Activated naive CD8-positive, alpha-beta T cell treated with anti-CD3 and anti-CD28 coated beads, Interleukin-2, amount 10 ng/mL, durations not matched to agents 7 days and 5 days (primary cell): ENCODE measurements around the gene PGD. TPM values are rescaled to one million over a fixed set of nuclear protein-coding genes. Genes with fewer than 3 reads are reported as not detected.

Source experiments
- ATAC-seq: fragments of 150-1000 bp; cut with Tn5 transposase; one replicate; pipeline ENCODE4 v1.10.0; 2021; ENCODE audit warnings: low read depth, moderate library complexity
- POLR2A ChIA-PET: fragments of 350-600 bp; sonication (Branson Sonifier 250); formaldehyde crosslinking; loops from one replicate; lab custom pipeline; 2021; ENCODE audit warnings: antibody characterized with exemption; lab: Charles Lee
- DNase-seq: peaks from one replicate; pipeline ENCODE4 v3.0.0; 2021
- H3K27ac Mint-ChIP-seq: one replicate; pipeline ENCODE4 v1.8.0; 2022; ENCODE audit warnings: mild to moderate bottlenecking, mixed read lengths
- H3K27me3 Mint-ChIP-seq: one replicate; pipeline ENCODE4 v1.8.0; 2022; ENCODE audit warnings: mild to moderate bottlenecking, moderate library complexity, mixed read lengths
- H3K36me3 Mint-ChIP-seq: one replicate; pipeline ENCODE4 v1.8.0; 2021; ENCODE audit warnings: mild to moderate bottlenecking, mixed read lengths
- H3K4me1 Mint-ChIP-seq: one replicate; pipeline ENCODE4 v1.8.0; 2021; ENCODE audit warnings: mixed read lengths
- H3K4me3 Mint-ChIP-seq: one replicate; pipeline ENCODE4 v1.8.0; 2022; ENCODE audit warnings: mild to moderate bottlenecking, moderate library complexity, mixed read lengths
- H3K9me3 Mint-ChIP-seq: one replicate; pipeline ENCODE4 v1.8.0; 2021; ENCODE audit warnings: mixed read lengths
- total RNA-seq, 2 experiments: library from RNA; stranded (reverse); gene quantifications; one replicate each; pipeline ENCODE4 v1.2.3, GENCODE V29; 2021

The PGD gene
- total RNA-seq, 2 experiments from 2014 or later = 67.1 to 67.3 TPM

DNA sequence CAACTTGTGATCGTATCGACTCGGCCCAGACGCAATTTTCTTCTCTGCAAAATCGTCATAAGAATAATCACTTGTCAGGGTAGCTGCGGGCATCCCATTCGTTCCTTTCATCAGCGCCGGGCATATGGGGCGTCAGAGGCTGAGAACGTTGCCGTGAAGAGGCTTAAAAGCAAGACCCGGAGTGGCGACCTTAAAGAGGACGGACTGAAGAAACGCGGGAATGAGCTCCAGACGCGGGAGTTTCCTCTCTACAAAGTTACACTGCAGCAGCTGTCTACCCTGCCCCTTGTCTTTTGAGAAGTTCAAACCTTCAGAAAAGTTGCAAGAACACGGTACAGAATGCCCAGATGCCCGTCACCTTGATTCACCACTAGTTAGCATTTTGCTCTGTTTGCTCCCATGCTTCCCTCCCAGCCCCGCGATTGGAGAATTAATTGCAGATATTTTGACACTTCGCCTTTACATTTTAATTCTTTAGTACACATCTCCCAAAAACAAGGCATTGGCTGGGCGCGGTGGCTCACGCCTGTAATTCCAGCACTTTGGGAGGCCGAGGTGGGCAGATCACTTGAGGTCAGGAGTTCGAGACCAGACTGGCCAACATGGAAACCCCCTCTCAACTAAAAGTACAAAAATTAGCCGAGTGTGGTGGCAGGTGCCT lies 32.3 kb downstream of the PGD start:
- Mint-ChIP-seq H3K27me3 (no peaks in the 10 kb centered on the region), H3K4me3 (peak overlapping the region; percentile 92), H3K27ac (peak overlapping the region; percentile 83), H3K36me3 (no peaks in the 10 kb centered on the region), H3K4me1 (peaks cover 19% of the 10 kb centered on the region), H3K9me3 (no peaks in the 10 kb centered on the region)
- ATAC-seq (peak; percentile 5), DNase-seq (no peak)
- POLR2A ChIA-PET = interaction anchor here (0.6 to 3.1 kb wide), 9 partner anchors 9 to 246 kb away, joined by 3 to 24 read pairs (median 3); partner anchors contain the start of gene PGD

- Mint-ChIP-seq H3K4me3 (no peak overlapping the region), H3K4me1 (peaks cover 17% of the 10 kb centered on the region), H3K27ac (no peak overlapping the region), H3K27me3 (no peaks in the 10 kb centered on the region), H3K36me3 (no peaks in the 10 kb centered on the region), H3K9me3 (no peaks in the 10 kb centered on the region)
- DNase-seq = no peak
- no peak for ATAC-seq
- POLR2A ChIA-PET = no interaction called here
Measured at GRCh38 chr1:10432910-10433700, 34.2 kb downstream of the PGD start.

GRCh38 chr1:10433790-10434189 lies 34.9 kb downstream of the PGD start:
- Mint-ChIP-seq H3K27me3 (no peaks in the 10 kb centered on the region), H3K36me3 (no peaks in the 10 kb centered on the region), H3K27ac (no peak overlapping the region), H3K4me1 (peaks cover 15% of the 10 kb centered on the region), H3K4me3 (no peak overlapping the region), H3K9me3 (no peaks in the 10 kb centered on the region)
- ATAC-seq (no peak), DNase-seq (no peak)
- POLR2A ChIA-PET = no interaction called here

DNA sequence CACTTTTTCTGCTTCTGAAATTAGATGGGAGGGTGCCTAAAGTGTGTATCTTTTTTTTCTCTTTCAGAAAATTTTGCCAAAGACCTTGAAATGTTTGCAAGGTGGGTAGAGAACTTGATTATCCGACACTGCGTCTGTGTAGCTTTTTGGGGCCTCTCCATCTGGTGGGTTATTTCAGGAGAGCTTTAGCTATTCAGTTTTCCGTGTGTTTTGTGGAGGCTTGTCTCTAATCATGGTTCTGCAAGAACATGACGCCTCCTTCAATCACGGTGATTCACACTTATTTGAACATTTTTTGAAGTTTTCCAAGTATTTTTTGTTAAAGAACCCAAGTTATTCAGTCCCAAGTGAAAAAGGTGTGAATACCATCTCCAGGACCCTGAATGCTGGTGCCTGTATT lies 35.7 kb downstream of the PGD start:
- POLR2A ChIA-PET = interaction anchor here (0.6 kb wide), 1 partner anchor 320 kb away, joined by 4 read pairs; no protein-coding TSS in a partner anchor
- no peaks in the 10 kb centered on the region for H3K9me3 Mint-ChIP-seq
- H3K4me1 Mint-ChIP-seq = peaks cover 14% of the 10 kb centered on the region
- no peak for ATAC-seq
- H3K36me3 Mint-ChIP-seq = no peaks in the 10 kb centered on the region
- no peak overlapping the region for H3K4me3 Mint-ChIP-seq
- no peak for DNase-seq
- H3K27ac Mint-ChIP-seq = no peak overlapping the region
- no peaks in the 10 kb centered on the region for H3K27me3 Mint-ChIP-seq

DNA sequence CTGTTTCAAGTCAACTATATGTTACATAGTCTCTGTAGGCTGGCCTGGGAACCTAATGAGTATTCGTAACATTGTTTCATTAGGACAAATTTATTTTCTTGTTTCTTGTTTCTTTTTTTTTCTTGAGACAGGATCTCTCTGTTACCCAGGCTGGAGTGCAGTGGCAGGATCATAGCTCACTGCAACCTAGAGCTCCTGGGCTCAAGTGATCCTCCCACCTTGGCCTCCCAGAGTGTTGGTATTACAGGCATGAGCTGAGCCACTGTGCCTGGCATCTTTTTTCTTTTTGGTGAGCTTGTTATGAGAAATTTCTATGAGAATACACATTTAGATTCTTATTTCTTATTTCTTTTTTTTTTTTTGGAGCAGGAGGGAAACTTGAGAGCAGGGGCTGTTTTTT lies 38.2 kb downstream of the PGD start:
- Mint-ChIP-seq H3K27ac (no peak overlapping the region), H3K4me3 (no peak overlapping the region), H3K36me3 (no peaks in the 10 kb centered on the region), H3K4me1 (peaks cover 4% of the 10 kb centered on the region), H3K9me3 (no peaks in the 10 kb centered on the region), H3K27me3 (no peaks in the 10 kb centered on the region)
- DNase-seq (no peak), ATAC-seq (no peak)
- POLR2A ChIA-PET = interaction anchor here (0.6 kb wide), 1 partner anchor 234 kb away, joined by 3 read pairs; no protein-coding TSS in a partner anchor

DNA sequence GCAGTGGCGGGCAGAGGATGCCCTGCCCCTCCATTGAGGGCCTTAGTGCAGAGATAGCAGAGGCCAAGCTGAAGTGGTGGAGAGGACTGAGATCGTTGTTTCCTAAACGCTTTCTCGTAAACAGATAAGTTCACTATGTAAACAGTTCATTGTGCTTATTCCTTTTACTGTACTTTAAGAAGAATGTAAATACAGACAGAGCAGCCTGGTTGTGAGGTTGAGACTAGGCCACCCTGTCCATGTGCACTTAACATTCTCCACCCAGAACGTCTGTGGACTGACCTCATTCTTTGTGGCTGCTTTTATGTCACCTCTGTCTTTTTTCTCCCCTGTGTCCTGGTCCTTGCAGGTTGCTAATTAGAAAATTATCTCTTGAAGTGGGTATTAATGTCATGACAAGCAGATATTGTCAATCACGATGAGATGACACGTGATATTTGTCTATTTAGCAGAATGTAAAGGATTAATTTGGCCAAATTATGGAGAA lies 39.9 kb downstream of the PGD start:
- no peak for DNase-seq
- POLR2A ChIA-PET = no interaction called here
- H3K4me3 Mint-ChIP-seq = no peak overlapping the region
- H3K36me3 Mint-ChIP-seq = no peaks in the 10 kb centered on the region
- no peaks in the 10 kb centered on the region for H3K4me1 Mint-ChIP-seq
- ATAC-seq = no peak
- no peak overlapping the region for H3K27ac Mint-ChIP-seq
- no peaks in the 10 kb centered on the region for H3K9me3 Mint-ChIP-seq
- no peaks in the 10 kb centered on the region for H3K27me3 Mint-ChIP-seq

DNA sequence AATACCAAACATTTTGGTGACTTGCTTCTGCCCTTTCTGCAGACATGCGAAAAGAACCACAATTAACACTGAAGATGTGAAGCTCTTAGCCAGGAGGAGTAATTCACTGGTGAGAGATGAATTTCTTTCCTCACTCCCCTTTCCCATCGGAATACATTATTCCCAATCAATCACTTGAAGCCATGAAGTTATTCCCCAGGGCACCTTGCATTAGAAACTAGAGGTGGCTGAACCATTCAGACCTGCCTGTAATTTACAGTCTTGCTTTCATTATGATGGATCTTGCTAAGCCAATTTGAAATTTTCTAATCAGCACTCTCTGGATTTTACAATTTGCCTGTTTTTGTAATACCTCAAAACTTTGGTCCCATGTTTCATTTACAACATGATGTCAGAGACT lies 41.4 kb downstream of the PGD start:
- H3K27ac Mint-ChIP-seq = no peak overlapping the region
- no peaks in the 10 kb centered on the region for H3K27me3 Mint-ChIP-seq
- DNase-seq = no peak
- no peak for ATAC-seq
- H3K4me1 Mint-ChIP-seq = no peaks in the 10 kb centered on the region
- POLR2A ChIA-PET = interaction anchor here (1.1 kb wide), 1 partner anchor 9 kb away, joined by 3 read pairs; no protein-coding TSS in a partner anchor
- no peak overlapping the region for H3K4me3 Mint-ChIP-seq
- no peaks in the 10 kb centered on the region for H3K36me3 Mint-ChIP-seq
- no peaks in the 10 kb centered on the region for H3K9me3 Mint-ChIP-seq

GRCh38 chr1:10440794-10441193 lies 41.9 kb downstream of the PGD start:
- Mint-ChIP-seq H3K27ac (no peak overlapping the region), H3K27me3 (no peaks in the 10 kb centered on the region), H3K4me1 (no peaks in the 10 kb centered on the region)

DNA sequence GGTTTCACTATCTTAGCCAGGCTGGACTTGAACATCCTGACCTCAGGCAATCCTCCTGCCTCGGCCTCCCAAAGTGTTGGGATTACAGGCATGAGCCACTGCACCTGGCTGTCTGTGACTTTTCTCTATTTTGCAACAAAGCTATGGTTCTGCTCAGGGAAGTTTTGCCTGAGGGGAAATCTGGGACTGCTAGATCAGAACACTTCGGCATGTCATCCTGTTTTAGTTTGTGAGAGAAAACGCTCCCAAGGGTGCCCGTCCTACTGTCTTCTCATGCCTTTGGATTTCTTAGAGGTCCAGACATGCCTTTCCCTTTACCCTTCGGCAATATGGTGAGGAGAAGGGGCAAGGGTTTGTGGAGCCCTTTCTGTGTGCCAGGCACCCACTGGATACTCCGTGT lies 45.4 kb downstream of the PGD start:
- H3K4me3 Mint-ChIP-seq = no peak overlapping the region
- POLR2A ChIA-PET = no interaction called here
- no peaks in the 10 kb centered on the region for H3K4me1 Mint-ChIP-seq
- H3K27ac Mint-ChIP-seq = no peak overlapping the region
- no peak for DNase-seq
- no peak for ATAC-seq
- H3K27me3 Mint-ChIP-seq = no peaks in the 10 kb centered on the region
- no peaks in the 10 kb centered on the region for H3K36me3 Mint-ChIP-seq
- no peaks in the 10 kb centered on the region for H3K9me3 Mint-ChIP-seq

More at GRCh38 chr1:10440794-10441193, 41.9 kb downstream of the PGD start:
- no peaks in the 10 kb centered on the region for H3K9me3 Mint-ChIP-seq
- no peak for DNase-seq
- no peaks in the 10 kb centered on the region for H3K36me3 Mint-ChIP-seq
- no peak for ATAC-seq
- H3K4me3 Mint-ChIP-seq = no peak overlapping the region
- POLR2A ChIA-PET = interaction anchor here (1.1 kb wide), 1 partner anchor 10 kb away, joined by 3 read pairs; no protein-coding TSS in a partner anchor

- Mint-ChIP-seq H3K27ac (no peak overlapping the region), H3K9me3 (no peaks in the 10 kb centered on the region), H3K4me3 (no peak overlapping the region), H3K4me1 (no peaks in the 10 kb centered on the region), H3K27me3 (no peaks in the 10 kb centered on the region), H3K36me3 (no peaks in the 10 kb centered on the region)
- ATAC-seq (no peak), DNase-seq (no peak)
- POLR2A ChIA-PET = no interaction called here
Measured at GRCh38 chr1:10444795-10445397, 46.0 kb downstream of the PGD start.

GRCh38 chr1:10446790-10447422 lies 48.0 kb downstream of the PGD start:
- ATAC-seq = no peak
- no peak overlapping the region for H3K4me3 Mint-ChIP-seq
- no peaks in the 10 kb centered on the region for H3K36me3 Mint-ChIP-seq
- no peaks in the 10 kb centered on the region for H3K4me1 Mint-ChIP-seq
- POLR2A ChIA-PET = no interaction called here
- no peak for DNase-seq
- no peaks in the 10 kb centered on the region for H3K27me3 Mint-ChIP-seq
- H3K9me3 Mint-ChIP-seq = no peaks in the 10 kb centered on the region
- no peak overlapping the region for H3K27ac Mint-ChIP-seq

- no peak for ATAC-seq
- Mint-ChIP-seq H3K4me3 (no peak within 1 kb of the TSS), H3K9me3 (no peaks in the 10 kb centered on the region), H3K4me1 (no peaks in the 10 kb centered on the region), H3K36me3 (peaks cover 3% of the 10 kb centered on the region), H3K27me3 (no peaks in the 10 kb centered on the region), H3K27ac (no peak within 1 kb of the TSS)
- POLR2A ChIA-PET = no interaction called here
- no peak for DNase-seq
Measured at GRCh38 chr1:10449751-10450150, 50.9 kb downstream of the PGD start, which contains the start of gene CORT. CORT (plus strand) TSS chr1:10450031; CDS start chr1:10450224, 193 bp downstream.
